PC-9 (cell line): ENCODE measurements around the gene LCE3A. TPM values are rescaled to one million over a fixed set of nuclear protein-coding genes. Genes with fewer than 3 reads are reported as not detected.
"Not testable (repeated sequence)": the region's sequence is repeated elsewhere in the genome, so short reads cannot be mapped to it uniquely, and the experiment has no call there.

ENCODE experiments used
- Bru-seq: library from RNA; stranded (reverse); fragments of 400-500 nt; gene quantifications from one replicate; lab custom pipeline; 2021; lab: Mats Ljungman, UMichigan
- BruChase-seq, 2 experiments: library from RNA; stranded (reverse); fragments of 400-500 nt; gene quantifications; one replicate each; lab custom pipeline; 2021; lab: Mats Ljungman, UMichigan
- BruUV-seq: library from RNA; stranded (reverse); fragments of 400-500 nt; replicated peaks from 2 replicates; lab custom pipeline; 2021; lab: Mats Ljungman, UMichigan
- CTCF ChIA-PET: fragments of 300-600 bp; sonication (Branson Sonifier 250); formaldehyde crosslinking; loops from one replicate; lab custom pipeline; 2022; ENCODE audit warnings: antibody characterized with exemption; lab: Charles Lee
- POLR2A ChIA-PET: fragments of 300-600 bp; sonication (Branson Sonifier 250); formaldehyde crosslinking; loops from one replicate; lab custom pipeline; 2022; ENCODE audit warnings: antibody characterized with exemption; ENCODE audit not compliant: unreplicated experiment; lab: Charles Lee
- DNase-seq, 2 experiments: peaks; one replicate each; pipeline versions ENCODE4 v3.0.0 to v3.0.0-alpha.2; 2015 to 2022; ENCODE audit warnings: mixed read lengths in 1 of 2
- H2AFZ ChIP-seq: fragments of 200-600 bp; sonication (generic); 2 replicates; pipeline ENCODE4 v1.8.1; 2017; ENCODE audit warnings: antibody characterized with exemption
- H3F3A ChIP-seq: fragments of 200-600 bp; sonication (generic); 2 replicates; pipeline ENCODE4 v1.8.1; 2017; ENCODE audit warnings: antibody characterized with exemption, mild to moderate bottlenecking, low read depth; ENCODE audit not compliant: insufficient read depth
- H3K27ac ChIP-seq: fragments of 200-600 bp; sonication (generic); 2 replicates; pipeline ENCODE4 v1.6.1; 2016; ENCODE audit warnings: mixed run types
- H3K27me3 ChIP-seq: fragments of 200-600 bp; sonication (generic); 2 replicates; pipeline ENCODE4 v1.6.1; 2016; ENCODE audit warnings: low read depth, mixed run types; ENCODE audit not compliant: insufficient read depth
- H3K36me3 ChIP-seq: fragments of 200-600 bp; sonication (generic); 2 replicates; pipeline ENCODE4 v1.6.1; 2016; ENCODE audit warnings: low read depth, mixed run types
- H3K4me1 ChIP-seq: fragments of 200-600 bp; sonication (generic); replicated peaks from 2 replicates; pipeline ENCODE4 v1.6.1; 2016; ENCODE audit warnings: mixed run types; ENCODE audit not compliant: insufficient read depth
- H3K4me2 ChIP-seq: fragments of 200-600 bp; sonication (generic); 2 replicates; pipeline ENCODE4 v1.6.1; 2017; ENCODE audit warnings: mixed run types
- H3K4me3 ChIP-seq: fragments of 200-600 bp; sonication (generic); 2 replicates; pipeline ENCODE4 v1.6.1; 2016; ENCODE audit warnings: mixed run types
- H3K79me2 ChIP-seq: fragments of 200-600 bp; sonication (generic); 2 replicates; pipeline ENCODE4 v1.6.1; 2017; ENCODE audit warnings: low read depth, mixed run types
- H3K9me2 ChIP-seq: fragments of 200-600 bp; sonication (generic); 2 replicates; pipeline ENCODE4 v1.8.1; 2017; ENCODE audit warnings: mild to moderate bottlenecking; ENCODE audit not compliant: insufficient read depth
- H3K9me3 ChIP-seq: fragments of 200-600 bp; sonication (generic); 2 replicates; pipeline ENCODE4 v1.8.1; 2016; ENCODE audit warnings: low read depth; ENCODE audit not compliant: insufficient read depth
- H4K20me1 ChIP-seq: fragments of 200-600 bp; sonication (generic); 2 replicates; pipeline ENCODE4 v1.8.1; 2017; ENCODE audit not compliant: insufficient read depth
- EZH2 ChIP-seq: fragments of 200-600 bp; sonication (generic); IDR thresholded peaks from 2 replicates; pipeline ENCODE4 v1.8.0; 2017; ENCODE audit warnings: antibody characterized with exemption, low read depth
- intact Hi-C: fragments of 100-400 bp; cut with micrococcal nuclease; formaldehyde crosslinking; loops from one replicate; pipeline ENCODE4 v1.10.0; 2022; ENCODE audit not compliant: unreplicated experiment
- long read RNA-seq: library from polyadenylated mRNA; stranded (forward); transcript quantifications from one replicate; pipeline ENCODE4 v2.0.0, GENCODE V29; 2022
- total RNA-seq: library from RNA; stranded (reverse); gene quantifications from 2 replicates; pipeline ENCODE4 v1.2.3, GENCODE V29; 2021
- TF ChIP-seq, protein P1 (sequence below): fragments of 200-600 bp; sonication (generic); conservative IDR thresholded peaks from 2 replicates; pipeline ENCODE4 v1.6.1; 2017; ENCODE audit warnings: mixed run types, antibody characterized with exemption, mild to moderate bottlenecking, moderate library complexity

The LCE3A gene, protein sequence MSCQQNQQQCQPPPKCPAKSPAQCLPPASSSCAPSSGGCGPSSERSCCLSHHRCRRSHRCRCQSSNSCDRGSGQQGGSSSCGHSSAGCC
- not detected in 2 replicates for total RNA-seq
- not detected for Bru-seq, nascent RNA
- BruChase-seq, experiment 1, labeled RNA remaining after a 2-hour chase, result not detected
- not detected for BruChase-seq, experiment 2, labeled RNA remaining after a 6-hour chase
- long read RNA-seq, result 0 reads

DNA sequence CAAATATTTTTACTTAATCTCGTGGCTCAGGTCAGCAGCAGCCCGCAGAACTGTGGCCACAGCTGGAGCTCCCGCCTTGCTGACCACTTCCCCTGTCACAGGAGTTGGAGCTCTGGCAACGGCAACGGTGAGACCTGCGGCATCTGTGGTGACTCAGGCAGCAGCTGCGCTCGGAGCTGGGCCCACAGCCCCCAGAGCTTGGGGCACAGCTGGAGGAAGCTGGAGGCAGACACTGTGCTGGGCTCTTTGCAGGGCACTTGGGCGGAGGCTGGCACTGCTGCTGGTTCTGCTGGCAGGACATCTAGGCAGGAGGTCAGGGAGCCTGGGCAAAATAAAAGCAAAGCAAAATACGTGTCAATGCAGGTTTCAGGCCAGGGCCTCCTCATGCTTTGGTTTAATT, at the start of gene LCE3A:
LCE3A (minus strand) TSS at position 301 of the 400 bp plus-strand sequence; CDS start at position 301, 0 bp downstream.
- TF ChIP-seq EZH2, result no peak
- TF ChIP-seq, protein P1, sequence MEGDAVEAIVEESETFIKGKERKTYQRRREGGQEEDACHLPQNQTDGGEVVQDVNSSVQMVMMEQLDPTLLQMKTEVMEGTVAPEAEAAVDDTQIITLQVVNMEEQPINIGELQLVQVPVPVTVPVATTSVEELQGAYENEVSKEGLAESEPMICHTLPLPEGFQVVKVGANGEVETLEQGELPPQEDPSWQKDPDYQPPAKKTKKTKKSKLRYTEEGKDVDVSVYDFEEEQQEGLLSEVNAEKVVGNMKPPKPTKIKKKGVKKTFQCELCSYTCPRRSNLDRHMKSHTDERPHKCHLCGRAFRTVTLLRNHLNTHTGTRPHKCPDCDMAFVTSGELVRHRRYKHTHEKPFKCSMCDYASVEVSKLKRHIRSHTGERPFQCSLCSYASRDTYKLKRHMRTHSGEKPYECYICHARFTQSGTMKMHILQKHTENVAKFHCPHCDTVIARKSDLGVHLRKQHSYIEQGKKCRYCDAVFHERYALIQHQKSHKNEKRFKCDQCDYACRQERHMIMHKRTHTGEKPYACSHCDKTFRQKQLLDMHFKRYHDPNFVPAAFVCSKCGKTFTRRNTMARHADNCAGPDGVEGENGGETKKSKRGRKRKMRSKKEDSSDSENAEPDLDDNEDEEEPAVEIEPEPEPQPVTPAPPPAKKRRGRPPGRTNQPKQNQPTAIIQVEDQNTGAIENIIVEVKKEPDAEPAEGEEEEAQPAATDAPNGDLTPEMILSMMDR, result no peak
- Histone ChIP-seq H3K27me3 (peaks cover 19% of the 10 kb centered on the region), H2AFZ (no peak within 1 kb of the TSS), H3K36me3 (no peaks in the 10 kb centered on the region), H3K4me3 (no peak within 1 kb of the TSS), H3K4me2 (no peak within 1 kb of the TSS), H3K4me1 (no peaks in the 10 kb centered on the region), H3K79me2 (no peaks in the 10 kb centered on the region), H4K20me1 (no peaks in the 10 kb centered on the region), H3K9me3 (peaks cover 3% of the 10 kb centered on the region; the same call in 1 of the 2 replicates), H3F3A (no peaks in the 10 kb centered on the region), H3K27ac (no peak within 1 kb of the TSS), H3K9me2 (no peaks in the 10 kb centered on the region)
- intact Hi-C loops, result no loop called here
- ChIA-PET POLR2A (no interaction called here), CTCF (no interaction called here)
- BruUV-seq, result no TSS peak
- no peak for DNase-seq

DNA sequence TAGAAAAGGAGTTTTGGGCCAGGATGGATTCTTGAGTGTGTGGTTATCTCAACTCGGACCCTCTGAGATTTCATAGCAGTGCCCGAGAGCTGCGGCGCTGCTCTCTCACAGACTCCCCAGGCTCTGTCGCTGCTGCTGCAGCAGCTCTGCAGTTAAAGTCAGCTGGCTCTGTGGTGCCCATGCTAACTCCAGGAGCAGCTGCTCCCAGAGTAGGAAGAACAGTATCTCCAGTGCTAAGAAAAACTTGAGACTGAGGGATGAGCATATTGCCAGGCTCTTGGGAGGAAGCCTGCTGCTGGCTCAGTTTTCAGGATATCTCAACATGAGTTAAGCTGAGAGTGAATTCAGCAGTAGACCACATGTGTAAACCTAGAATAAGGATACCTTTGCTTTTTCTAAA, 44.7 kb upstream of the LCE3A start:
- no peak for TF ChIP-seq EZH2
- TF ChIP-seq, protein P1, result no peak
- Histone ChIP-seq H3K4me1 (no peaks in the 10 kb centered on the region), H3K27me3 (peaks cover 45% of the 10 kb centered on the region), H3K4me3 (no peak overlapping the region), H3F3A (no peaks in the 10 kb centered on the region), H3K36me3 (no peaks in the 10 kb centered on the region), H3K4me2 (no peak overlapping the region), H3K9me3 (no peaks in the 10 kb centered on the region), H3K79me2 (no peaks in the 10 kb centered on the region), H3K9me2 (no peaks in the 10 kb centered on the region), H2AFZ (no peak overlapping the region), H3K27ac (no peak overlapping the region), H4K20me1 (no peaks in the 10 kb centered on the region)
- ChIA-PET CTCF (no interaction called here), POLR2A (no interaction called here)
- intact Hi-C loops, result no loop called here
- no TSS peak for BruUV-seq
- no peak for DNase-seq

DNA sequence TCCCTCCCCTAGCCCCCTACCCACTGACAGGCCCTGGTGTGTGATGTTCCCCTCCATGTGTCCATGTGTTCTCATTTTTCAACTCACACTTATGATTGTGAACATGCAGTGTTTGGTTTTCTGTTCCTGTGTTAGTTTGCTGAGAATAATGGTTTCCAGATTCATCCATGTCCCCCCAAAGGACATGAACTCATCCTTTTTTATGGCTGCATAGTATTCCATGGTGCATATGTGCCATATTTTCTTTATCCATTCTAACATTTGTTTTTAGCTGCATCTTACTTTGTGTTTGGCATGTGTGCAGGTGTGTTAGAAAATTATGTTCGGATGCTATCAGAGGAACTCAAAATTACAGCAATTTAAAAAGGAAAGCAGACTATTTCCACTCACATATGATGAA, 43.3 kb upstream of the LCE3A start:
- H3K9me3 ChIP-seq, CTCF ChIA-PET, H3K36me3 ChIP-seq, H3K4me2 ChIP-seq, intact Hi-C loops, H3K4me1 ChIP-seq, H3K9me2 ChIP-seq, POLR2A ChIA-PET, H3K79me2 ChIP-seq, BruUV-seq, H3K4me3 ChIP-seq, DNase-seq, H2AFZ ChIP-seq, H3F3A ChIP-seq, H3K27ac ChIP-seq, H4K20me1 ChIP-seq: not testable (repeated sequence)
- H3K27me3 ChIP-seq, result peaks cover 33% of the 10 kb centered on the region

DNA sequence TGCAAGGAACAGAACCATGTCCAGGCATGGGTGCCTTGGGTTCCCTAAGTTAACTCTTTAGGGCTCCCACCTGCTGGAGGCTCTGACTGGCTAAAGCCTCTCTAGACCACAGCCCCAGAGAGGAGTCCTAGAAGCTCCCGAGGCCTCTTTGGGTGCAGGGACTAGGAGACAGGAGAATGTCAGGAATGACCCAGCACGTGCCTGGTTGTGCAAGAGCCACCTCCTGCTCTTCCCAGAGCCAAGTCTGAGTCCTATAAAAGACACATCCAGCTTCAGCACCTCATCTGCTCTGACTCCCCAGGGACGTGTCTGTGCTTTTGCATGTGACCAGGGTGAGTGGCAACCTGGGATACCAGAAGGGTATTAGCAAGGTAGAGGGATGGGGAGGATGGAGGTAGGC, 40.2 kb upstream of the LCE3A start, which contains the start of gene LCE2D:
LCE2D (plus strand) TSS at position 283 of the 400 bp plus-strand sequence. CDS start 726 bp downstream, outside the sequence.
- Histone ChIP-seq H3K36me3 (no peaks in the 10 kb centered on the region), H3K27ac (no peak within 1 kb of the TSS), H3K4me3 (no peak within 1 kb of the TSS), H3K27me3 (peaks cover 34% of the 10 kb centered on the region), H3K9me2 (no peaks in the 10 kb centered on the region), H3K4me2 (no peak within 1 kb of the TSS), H3F3A (no peaks in the 10 kb centered on the region), H3K4me1 (no peaks in the 10 kb centered on the region), H2AFZ (no peak within 1 kb of the TSS), H3K79me2 (no peaks in the 10 kb centered on the region), H4K20me1 (no peaks in the 10 kb centered on the region), H3K9me3 (no peaks in the 10 kb centered on the region)
- TF ChIP-seq EZH2, result no peak
- TF ChIP-seq, protein P1, result no peak
- ChIA-PET CTCF (no interaction called here), POLR2A (no interaction called here)
- no TSS peak for BruUV-seq
- DNase-seq, result no peak
- intact Hi-C loops, result no loop called here
